HG02642 (cell line): Measurements from ENCODE around the gene DGUOK.
A peak's percentile ranks its signal among the peaks of the same experiment; 100 is the strongest.
"Not testable (repeated sequence)": the region's sequence is repeated elsewhere in the genome, so short reads cannot be mapped to it uniquely, and the experiment has no call there.

Experiments
- ATAC-seq: cut with Tn5 transposase; IDR thresholded peaks from one replicate; pipeline ENCODE4 v1.9.1; 2021; ENCODE audit warnings: mild to moderate bottlenecking; ENCODE audit not compliant: unreplicated experiment, poor library complexity

DGUOK gene

DNA sequence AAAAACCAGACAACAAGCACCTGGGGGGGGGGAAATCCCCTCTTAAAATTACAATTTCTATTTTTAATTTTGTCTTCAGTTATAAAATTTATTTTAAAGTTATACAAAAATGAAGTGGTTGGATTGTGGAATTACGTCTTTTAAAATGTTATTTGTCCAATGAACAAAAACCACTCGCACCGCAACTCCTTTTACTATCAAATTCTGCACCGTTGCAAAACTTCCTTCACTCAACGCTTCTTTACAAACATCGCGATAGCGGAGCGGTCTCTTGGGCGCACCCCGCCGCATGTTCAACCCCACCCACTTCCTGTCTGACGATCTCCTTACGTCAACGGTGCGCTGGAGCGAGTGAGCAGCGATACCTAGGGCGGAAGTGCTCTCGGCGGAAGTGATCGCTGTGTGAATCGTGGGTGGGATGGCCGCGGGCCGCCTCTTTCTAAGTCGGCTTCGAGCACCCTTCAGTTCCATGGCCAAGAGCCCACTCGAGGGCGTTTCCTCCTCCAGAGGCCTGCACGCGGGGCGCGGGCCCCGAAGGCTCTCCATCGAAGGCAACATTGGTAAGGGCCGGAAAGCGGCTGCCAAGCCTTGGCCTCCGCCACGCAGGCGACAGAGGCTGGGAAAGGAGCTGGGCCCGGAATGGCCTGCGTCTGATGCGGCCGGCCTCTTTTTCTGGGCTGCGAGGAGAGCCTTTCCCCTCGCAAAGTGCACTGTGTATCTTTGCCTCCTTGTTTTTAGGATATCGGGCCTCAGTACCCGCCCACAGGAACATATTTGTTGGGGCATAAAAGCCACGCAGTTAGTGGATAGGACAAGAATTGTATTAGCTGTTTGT is at the start of gene DGUOK:
Gene DGUOK (plus strand): TSS at position 388 of the 835 bp plus-strand sequence. CDS start 31 bp downstream, at position 419.
- ATAC-seq: peak; percentile 100

DNA sequence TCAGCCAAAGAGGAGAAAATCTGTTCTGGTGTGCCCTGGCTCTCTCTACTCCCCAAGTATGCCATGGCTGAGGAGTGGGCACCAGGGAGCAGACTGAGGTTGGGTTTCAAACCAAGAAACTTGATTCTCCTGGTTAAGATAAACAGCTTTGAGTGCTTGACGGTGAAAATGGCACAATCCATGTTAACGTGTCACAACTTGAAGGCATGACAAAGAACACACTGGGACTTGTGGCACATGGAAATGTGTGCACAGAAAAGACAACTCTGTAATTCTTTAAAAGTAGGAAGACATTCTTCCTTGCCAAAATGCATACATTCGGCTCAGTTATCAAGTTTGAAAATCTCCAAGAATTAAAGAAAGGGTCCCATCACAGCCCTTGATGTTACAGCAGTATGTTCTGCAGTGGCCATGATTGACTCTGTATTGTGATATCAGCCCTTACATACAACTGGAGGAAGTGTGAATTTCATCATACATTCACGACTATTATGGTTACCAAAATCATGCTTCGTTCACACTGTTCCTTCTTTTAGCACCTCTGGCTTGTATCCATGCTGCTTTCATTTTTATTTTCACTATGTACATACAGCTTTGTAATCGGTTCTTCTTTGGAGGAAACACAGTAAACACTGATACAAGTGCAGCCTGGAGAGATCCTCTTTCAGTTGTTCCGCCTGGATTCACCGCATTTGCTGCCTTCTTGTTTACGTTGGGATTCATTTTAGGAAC is 49.4 kb upstream of the DGUOK start:
- ATAC-seq: no peak

DNA sequence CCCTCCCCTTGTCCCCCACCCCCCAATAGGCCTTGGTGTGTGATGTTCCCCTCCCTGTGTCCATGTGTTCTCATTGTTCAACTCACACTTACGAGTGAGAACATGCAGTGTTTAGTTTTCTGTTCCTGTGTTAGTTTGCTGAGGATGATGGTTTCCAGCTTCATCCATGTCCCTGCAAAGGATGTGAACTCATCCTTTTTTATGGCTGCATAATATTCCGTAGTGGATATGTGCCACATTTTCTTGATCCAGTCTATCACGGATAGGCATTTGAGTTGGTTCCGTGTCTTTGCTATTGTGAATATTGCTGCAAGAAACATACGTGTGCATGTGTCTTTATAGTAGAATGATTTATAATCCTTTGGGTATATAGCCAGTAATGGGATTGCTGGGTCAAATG is 48.7 kb upstream of the DGUOK start:
- not testable (repeated sequence) for ATAC-seq

DNA sequence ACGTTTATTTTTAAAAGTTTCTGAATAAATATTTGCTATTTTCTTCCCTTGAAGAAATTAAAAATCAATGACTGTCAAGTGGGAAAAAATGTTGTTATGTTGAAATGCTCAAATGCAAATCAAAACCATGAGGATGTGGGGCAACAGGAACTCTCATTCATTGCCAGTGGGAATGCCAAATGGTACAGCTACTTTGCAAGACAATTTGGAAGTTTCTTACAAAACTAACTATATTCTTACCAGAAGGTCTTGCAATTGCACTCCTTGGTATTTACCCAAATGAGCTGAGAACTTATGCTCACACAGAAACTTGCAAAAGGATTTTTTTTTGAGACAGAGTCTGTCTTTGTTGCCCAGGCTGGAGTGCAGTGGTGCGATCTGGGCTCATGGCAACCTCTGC is 41.3 kb upstream of the DGUOK start:
- no peak for ATAC-seq

DNA sequence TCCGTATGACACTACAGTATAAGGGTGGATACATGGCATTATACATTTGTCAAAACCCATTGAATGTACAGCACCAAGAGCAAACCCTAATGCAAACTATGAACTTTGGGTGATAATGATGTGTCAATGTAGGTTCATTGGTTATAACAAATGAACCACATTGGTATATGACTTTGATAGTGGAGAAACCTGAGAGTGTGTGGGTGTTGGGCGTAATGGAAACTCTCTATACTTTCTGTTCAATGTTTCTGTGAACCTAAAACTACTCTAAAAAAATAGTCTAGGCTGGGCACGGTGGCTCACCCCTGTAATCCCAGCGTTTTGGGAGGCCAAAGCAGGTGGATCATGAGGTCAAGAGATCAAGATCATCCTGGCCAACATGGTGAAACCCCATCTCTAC is 40.3 kb upstream of the DGUOK start:
- ATAC-seq: no peak

DNA sequence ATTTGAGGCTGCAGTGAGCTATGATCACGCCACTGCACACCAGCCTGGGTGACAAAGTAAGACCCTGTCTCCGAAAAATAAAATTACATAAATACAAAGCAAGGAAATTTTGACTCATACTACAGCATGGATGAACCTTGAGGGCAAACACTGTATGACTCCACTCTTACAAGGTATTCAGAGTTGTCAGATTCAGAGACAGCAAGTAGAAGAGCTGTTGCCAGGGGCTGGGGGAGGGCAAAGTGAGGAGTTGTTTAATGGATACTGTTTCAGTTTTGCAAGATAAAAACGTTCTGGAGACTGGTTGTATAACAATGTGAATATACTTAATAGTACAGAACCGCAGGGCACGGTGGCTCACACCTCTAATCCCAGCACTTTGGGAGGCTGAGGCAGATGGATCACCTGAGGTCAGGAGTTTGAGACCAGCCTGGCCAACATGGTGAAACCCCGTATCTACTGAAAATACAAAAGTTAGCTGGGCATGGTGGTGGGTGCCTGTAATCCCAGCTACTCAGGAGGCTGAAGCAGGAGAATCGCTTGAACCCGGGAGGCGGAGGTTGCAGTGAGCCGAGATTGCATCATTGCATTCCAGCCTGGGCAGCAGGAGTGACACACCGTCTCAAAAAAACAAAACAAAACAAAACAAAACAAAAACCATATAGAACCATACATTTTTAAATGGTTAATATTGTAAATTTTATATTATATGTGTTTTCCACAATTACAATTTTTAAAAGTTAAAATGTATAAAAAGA is 38.9 kb upstream of the DGUOK start:
- not testable (repeated sequence) for ATAC-seq

DNA sequence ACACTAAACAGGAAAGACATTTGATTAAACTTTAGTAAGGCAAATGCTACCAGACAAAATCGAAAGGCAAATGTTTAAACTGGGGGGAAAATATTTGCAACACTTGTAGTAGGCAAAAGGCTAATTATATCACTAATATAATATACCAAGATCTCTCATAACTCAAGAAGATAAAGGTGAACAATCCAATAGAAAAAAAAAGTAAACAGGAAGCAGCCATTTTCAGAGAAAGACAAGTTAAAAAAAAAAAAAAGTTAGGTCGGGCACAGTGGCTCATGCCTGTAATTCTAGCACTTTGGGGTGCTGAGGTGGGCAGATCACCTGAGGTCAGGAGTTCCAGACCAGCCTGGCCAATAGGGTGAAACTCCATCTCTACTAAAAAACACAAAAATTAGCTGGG is 38.3 kb upstream of the DGUOK start:
- no peak for ATAC-seq

DNA sequence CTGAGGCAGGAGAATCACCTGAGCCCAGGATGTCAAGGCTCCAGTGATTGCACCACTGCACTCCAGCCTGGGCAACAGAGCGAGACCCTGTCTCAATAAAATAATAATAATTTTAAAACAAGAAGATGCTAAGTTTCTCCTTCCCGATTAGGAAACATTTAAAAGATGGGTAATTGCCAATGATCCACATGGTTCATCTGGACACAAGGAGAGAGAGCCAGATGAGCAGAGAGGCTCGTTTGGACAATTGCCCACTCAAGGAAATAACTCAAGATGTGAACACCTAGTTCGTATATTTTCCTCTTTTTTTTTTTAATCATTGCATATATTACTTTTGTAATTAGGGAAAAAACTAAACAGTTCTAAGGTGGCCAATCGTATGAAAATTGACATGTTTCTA is 37.5 kb upstream of the DGUOK start:
- no peak for ATAC-seq

DNA sequence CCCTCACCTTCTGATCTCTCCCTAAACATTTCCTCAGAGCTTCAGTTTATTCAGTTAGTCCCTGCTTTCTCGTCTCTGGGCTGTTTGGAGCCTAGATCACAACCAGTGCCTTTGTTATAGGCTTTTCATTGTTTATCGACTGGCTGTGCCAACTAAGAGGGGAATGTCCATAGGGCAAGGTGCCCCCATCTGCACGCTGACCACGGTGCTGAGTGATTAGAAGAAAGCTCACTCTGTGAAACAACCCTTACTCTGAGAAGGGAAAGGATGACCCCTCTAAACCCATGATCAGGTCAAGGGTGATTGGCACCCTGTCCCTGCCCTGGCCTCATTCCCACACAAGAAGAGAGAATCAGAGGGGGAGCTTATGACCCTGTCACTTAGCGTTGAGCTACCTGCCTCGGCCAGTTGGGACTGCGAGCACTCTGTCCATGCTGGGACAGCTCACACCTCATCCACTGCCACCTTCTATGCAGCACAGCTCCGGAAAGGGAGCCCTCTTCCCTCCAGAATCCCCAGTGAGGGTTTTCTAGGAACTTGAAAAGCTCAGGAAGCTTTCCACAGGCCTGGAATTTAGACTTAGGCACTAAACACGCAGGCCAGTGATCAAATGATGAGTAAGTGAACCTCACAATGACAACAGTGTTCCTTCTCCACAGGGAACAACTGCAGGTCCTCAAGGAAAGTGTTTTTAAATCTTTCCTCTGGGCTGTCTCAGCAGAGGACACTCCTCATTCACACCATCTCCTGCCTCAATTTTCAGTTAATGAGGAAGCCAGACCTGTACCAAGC is 36.2 kb upstream of the DGUOK start:
- no peak for ATAC-seq

DNA sequence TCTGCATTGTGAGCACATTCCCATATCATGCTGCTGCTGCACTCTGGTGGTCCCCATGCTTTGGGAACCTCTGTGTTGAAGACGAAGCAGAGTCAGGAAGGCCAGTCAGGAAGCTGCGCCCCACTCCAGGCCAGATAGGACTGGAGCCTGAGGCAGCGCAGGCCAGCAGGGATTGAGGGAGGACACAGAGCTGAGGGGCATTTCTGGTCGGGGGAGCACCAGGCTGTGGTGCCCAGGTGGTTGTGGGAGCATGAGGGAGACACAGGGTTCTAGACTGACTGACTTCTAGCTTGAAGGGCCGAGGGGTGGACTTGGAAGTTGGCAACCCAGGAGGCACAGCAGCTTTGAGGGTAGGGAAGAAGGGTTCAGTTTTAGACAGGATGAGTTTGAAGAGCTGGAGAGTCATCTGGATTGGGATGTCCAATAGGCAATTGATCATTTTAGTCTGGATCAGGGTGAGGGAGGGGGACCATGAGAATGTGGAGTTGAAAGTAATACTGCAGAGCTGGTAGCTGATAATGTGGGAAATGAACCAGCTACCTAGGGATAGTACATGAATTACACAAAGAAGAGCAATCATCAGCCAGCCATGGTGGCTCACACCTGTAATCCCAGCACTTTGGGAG is 35.3 kb upstream of the DGUOK start:
- ATAC-seq: no peak

DNA sequence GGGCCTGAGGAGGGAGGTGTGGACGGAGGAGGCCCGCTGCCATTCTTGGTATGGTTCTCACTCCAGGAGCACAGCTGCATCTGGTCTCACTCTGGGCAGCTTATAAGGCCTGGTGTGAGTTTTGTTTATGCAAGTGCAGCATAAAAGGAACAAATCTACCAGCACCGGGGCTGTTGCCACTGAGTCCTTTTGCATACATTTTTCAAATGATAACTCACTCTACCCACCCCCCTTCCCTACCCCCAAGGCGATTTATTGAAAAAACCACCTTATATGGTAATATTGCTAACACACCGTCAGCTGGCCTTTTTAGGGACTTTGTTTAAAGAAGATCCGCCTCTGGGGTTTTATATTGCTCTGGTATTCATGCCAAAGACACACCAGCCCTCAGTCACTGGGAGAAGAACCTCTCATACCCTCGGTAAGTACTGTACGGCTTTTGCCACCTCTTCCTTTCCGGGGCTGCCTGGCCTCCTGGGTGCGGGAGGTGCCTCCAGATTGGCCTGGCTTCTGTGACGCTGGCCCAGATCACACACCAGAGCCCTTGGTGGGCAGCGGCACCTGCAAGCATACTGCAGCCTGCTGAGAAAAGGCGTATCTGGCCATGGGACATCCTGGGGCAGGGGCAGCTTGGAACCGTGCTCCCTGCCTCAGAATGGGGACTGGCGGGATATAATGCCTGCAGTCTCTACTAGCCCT is 33.9 kb upstream of the DGUOK start, which contains the start of gene ACTG2:
Gene ACTG2 (plus strand): TSS at position 378 of the 699 bp plus-strand sequence. CDS start 8,304 bp downstream, outside the sequence.
- ATAC-seq: no peak

DNA sequence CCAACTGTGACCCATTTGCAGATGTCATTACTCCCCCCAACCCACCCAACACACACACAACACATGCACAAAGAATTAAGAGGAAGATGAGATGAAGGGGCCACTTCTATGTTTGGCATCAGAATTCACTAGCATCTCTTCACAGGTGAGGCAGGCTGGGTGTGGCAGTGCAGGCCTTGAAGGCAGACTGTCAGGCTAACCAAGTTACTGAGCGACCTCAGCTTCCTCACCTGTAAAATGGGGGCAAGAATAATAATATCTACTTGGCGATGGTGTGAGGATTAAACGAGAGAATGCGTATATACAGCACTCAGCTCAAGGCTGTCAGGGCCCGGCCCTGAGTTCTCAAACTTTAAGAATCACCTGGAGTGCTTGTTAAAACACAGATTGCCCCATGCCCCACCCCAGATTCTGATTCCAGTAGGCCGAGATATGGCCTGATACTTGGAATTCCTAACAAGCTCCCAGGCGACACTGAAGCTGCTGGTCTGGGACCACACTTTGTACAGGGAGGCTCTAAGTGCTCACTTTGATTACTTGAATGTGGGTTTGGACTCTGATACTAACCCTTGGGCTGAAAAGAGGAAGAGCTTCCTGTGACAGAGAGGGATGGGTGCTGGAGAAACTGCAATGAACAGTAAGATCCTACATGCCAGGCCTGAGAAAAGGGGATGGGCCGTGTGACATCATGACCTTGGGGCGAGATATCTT is 32.8 kb upstream of the DGUOK start:
- no peak for ATAC-seq

DNA sequence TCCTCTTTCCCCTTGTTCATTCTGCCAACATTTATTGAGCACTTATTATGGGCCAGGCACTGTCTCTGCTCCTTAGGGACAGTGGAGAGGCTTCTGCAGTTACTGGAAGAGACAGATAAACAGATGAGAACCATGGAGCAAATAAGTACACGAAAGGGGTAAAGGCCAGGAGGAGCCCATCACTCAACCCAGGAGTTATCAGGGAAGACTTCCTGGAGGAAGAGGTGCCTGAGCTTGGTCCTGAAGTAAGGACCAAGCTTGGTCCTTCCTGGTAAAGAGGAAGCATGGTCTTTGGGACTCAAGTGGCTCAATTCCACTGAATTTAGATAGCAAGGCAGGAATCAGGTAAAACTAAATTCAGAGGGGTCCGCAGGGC is 32.2 kb upstream of the DGUOK start:
- no peak for ATAC-seq

DNA sequence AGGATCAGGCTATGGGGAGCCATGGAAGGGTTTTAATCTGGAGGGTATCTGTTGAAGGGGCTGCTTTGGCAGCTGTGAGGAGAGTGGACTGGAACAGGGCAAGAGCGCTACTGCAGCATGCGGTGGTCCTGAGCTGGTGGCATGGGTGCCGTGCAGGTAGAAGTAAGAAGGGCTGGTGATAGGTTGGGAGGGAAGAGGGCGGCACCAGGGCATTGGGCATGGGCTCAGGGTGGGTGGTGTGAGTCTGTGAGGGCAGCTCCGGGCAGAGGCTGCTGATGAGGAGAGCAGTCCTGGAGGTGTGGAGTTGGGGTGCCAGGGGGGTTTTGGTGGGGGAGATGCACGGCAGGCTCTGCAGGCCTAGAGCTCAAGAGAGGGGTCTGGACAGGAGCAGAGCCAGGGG is 31.8 kb upstream of the DGUOK start:
- no peak for ATAC-seq

DNA sequence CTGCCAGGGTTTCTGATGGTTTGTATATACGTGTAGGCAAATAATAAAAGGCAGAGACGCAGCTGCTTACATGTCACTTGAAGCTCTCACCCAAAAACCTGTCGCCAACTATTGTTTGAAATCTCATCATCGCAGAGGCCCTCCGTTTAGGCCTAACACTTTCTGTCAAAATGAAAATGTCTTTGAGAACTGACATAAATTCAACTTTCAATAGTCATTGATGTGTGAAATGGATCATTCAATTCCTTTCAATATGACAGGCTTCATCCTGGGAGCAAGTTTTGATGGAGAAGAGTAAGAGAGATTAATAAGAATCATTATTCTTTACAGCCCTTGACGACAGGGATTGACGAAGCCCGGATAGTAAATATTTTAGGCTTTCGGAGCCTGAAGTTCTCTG is 31.2 kb upstream of the DGUOK start:
- no peak for ATAC-seq

DNA sequence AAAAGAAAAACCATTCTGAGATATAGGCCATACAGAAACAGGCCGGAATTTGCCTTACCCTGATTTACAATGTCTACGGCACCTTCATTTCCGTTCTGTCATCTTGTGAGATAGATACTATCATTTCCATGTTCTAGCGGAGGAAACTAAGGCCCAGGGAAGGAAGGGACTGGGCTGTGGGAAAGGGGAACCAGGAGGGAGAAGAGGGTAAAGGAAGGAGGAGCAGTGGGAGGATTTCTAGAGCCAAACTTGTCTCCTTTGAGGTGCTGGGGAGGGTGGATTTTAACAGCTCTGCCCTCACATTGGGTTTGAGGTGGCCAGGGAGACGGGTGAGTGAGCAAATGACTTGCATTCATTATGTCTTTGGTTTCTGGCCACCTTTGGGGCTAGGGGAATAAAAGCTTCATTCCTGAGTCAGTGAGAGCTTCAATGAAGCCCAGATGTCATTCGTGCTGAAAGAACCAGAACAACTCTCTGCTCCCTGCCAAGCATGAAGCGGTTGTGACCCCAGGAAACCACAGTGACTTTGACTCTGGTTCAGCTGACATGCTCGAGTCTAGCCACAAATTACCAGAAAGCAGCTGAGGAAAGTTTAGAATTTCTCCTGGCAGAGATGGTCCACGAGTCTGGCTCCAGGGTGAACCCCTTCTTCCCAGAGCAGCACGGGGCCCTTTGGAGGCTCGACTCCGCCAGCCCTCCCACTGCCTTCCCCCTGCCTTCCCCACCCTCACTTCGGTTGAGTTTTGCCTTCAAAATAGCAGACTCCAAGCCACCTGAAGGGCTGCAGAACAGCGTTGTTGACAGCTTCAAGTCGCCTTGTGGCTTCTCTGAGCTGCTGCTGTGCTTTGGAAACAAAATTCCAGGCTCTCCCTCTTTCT is 30.1 kb upstream of the DGUOK start:
- peak; percentile 64 for ATAC-seq

DNA sequence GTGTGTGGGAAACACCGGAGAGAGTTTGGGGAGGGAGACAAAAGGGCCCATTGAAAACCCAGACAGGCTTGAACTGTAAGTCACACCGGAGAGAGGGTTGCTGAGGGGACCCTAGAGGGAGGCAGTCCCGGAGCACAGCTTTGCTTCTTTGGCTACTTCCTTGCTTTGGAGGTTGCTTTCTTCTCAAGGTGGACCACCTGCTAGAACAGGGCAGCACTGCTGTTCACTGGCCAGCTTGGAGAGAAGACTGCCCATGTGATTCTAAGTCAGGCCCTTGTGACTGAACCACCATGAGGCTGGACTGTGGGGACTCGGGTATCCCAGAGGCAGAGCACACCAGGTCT is 29.5 kb upstream of the DGUOK start:
- ATAC-seq: no peak

DNA sequence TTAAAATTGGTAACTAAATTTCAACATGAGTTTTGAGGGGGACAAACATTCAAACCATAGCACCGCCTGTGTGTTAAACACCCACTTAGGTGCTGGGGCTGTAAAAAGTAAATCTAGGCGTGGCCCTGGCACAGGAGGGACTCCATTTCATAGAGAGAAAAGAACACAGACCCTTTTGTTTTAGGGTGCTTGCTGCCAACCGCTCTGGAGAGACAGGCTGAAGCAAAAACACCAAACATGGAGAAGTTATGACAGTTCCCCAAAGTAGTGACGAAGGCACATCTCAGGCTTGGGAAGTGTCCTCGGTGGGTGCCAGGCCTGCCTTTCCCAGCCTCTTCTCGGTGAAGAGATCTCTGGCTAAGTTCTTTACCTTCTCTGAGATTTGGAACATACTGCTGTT is 28.7 kb upstream of the DGUOK start:
- no peak for ATAC-seq
